Fibroblast of lung (primary cell): ENCODE results near the gene HIVEP1. TPM values are rescaled to one million over a fixed set of nuclear protein-coding genes. Genes with fewer than 3 reads are reported as not detected.

Experiments used
- DNase-seq, 2 donors: peaks; one replicate each; pipeline versions ENCODE4 v3.0.0 to v3.0.0-alpha.2; 2010; ENCODE audit warnings: low read depth in 2 of 2
- H2AFZ ChIP-seq: 2 replicates; pipeline ENCODE4 v1.5.1; 2012; ENCODE audit warnings: low read length, control low read depth, inconsistent platforms
- H3K27ac ChIP-seq: 2 replicates; pipeline ENCODE4 v1.5.1; 2011; ENCODE audit warnings: low read length, control low read depth; ENCODE audit not compliant: insufficient read depth
- H3K27me3 ChIP-seq: 2 replicates; pipeline ENCODE4 v1.5.1; 2011; ENCODE audit warnings: mild to moderate bottlenecking, low read length; ENCODE audit not compliant: control insufficient read depth, insufficient read depth
- H3K36me3 ChIP-seq: 2 replicates; pipeline ENCODE4 v1.5.1; 2011; ENCODE audit warnings: low read length; ENCODE audit not compliant: control insufficient read depth, insufficient read depth
- H3K4me1 ChIP-seq: 2 replicates; pipeline ENCODE4 v1.5.1; 2011; ENCODE audit warnings: low read length; ENCODE audit not compliant: control insufficient read depth, insufficient read depth; ENCODE audit errors: extremely low read depth
- H3K4me2 ChIP-seq: 2 replicates; pipeline ENCODE4 v1.5.1; 2011; ENCODE audit warnings: low read length, control low read depth; ENCODE audit not compliant: insufficient read depth; ENCODE audit errors: extremely low read depth
- H3K4me3 ChIP-seq, 4 experiments: fragments of 200-600 bp in 1 of 4; sonication (generic) in 1 of 4; replicated peaks in 1 of 4; 2 replicates each; pipeline ENCODE4 v1.5.1; 2011 to 2016; ENCODE audit warnings: low read length in 4 of 4, low read depth in 3 of 4, mild to moderate bottlenecking in 3 of 4, control low read depth in 2 of 4, inconsistent platforms in 1 of 4, mixed read lengths in 1 of 4; ENCODE audit not compliant: insufficient read depth in 1 of 4; ENCODE audit errors: control extremely low read depth in 1 of 4
- H3K79me2 ChIP-seq: 2 replicates; pipeline ENCODE4 v1.5.1; 2012; ENCODE audit warnings: mild to moderate bottlenecking, low read length, inconsistent platforms; ENCODE audit not compliant: control insufficient read depth, insufficient read depth
- H3K9ac ChIP-seq: 2 replicates; pipeline ENCODE4 v1.5.1; 2011; ENCODE audit warnings: mild to moderate bottlenecking, low read length, control low read depth; ENCODE audit not compliant: insufficient read depth
- H3K9me3 ChIP-seq: 2 replicates; pipeline ENCODE4 v1.5.1; 2012; ENCODE audit warnings: low read depth, low read length; ENCODE audit not compliant: control insufficient read depth, insufficient read depth
- H4K20me1 ChIP-seq: 2 replicates; pipeline ENCODE4 v1.5.1; 2011; ENCODE audit warnings: low read length; ENCODE audit not compliant: control insufficient read depth, insufficient read depth; ENCODE audit errors: extremely low read depth
- EZH2 ChIP-seq: IDR thresholded peaks from 2 replicates; pipeline ENCODE4 v1.5.1; 2012; ENCODE audit warnings: low read length, control low read depth, mild to moderate bottlenecking; ENCODE audit errors: missing control alignments
- polyA plus RNA-seq, 2 donors: library from polyadenylated mRNA; depleted of rRNA in 1 of 2; stranded (reverse) in 1 of 2; unstranded in 1 of 2; fragments of >200 nt; gene quantifications; 2 replicates each; pipeline ENCODE4 v1.2.1, GENCODE V29; 2011 to 2012; ENCODE audit warnings: missing spikeins in 1 of 2
- total RNA-seq: library from RNA; depleted of rRNA; stranded (reverse); fragments of >200 nt; gene quantifications from 2 replicates; pipeline ENCODE4 v1.2.1, GENCODE V29; 2014
- TF ChIP-seq, protein P1 (sequence below), 2 donors: IDR thresholded peaks in 1 of 2; conservative IDR thresholded peaks in 1 of 2; 1 replicate in 1 of 2; 2 replicates in 1 of 2; pipeline ENCODE4 v1.5.1; 2011 to 2012; ENCODE audit warnings: low read length in 2 of 2, control low read depth in 1 of 2, inconsistent platforms in 1 of 2, low read depth in 1 of 2, mild to moderate bottlenecking in 1 of 2

The HIVEP1 gene
- total and polyA plus RNA-seq, 2 donors (not counting 1 experiment from before 2014, with no cell fraction given): 9.9 to 14.6 TPM

- TF ChIP-seq, protein P1, sequence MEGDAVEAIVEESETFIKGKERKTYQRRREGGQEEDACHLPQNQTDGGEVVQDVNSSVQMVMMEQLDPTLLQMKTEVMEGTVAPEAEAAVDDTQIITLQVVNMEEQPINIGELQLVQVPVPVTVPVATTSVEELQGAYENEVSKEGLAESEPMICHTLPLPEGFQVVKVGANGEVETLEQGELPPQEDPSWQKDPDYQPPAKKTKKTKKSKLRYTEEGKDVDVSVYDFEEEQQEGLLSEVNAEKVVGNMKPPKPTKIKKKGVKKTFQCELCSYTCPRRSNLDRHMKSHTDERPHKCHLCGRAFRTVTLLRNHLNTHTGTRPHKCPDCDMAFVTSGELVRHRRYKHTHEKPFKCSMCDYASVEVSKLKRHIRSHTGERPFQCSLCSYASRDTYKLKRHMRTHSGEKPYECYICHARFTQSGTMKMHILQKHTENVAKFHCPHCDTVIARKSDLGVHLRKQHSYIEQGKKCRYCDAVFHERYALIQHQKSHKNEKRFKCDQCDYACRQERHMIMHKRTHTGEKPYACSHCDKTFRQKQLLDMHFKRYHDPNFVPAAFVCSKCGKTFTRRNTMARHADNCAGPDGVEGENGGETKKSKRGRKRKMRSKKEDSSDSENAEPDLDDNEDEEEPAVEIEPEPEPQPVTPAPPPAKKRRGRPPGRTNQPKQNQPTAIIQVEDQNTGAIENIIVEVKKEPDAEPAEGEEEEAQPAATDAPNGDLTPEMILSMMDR (conservative IDR thresholded peaks at IDR 0.05 in 1 of 2, IDR thresholded peaks at IDR 0.05 in 1 of 2; ENCODE audit: low read depth in 1 of 2, low read length in 2 of 2): no peak
- no peak for TF ChIP-seq EZH2
Observed at GRCh38 chr6:11999246-11999645, 12.9 kb upstream of the HIVEP1 start.

DNA sequence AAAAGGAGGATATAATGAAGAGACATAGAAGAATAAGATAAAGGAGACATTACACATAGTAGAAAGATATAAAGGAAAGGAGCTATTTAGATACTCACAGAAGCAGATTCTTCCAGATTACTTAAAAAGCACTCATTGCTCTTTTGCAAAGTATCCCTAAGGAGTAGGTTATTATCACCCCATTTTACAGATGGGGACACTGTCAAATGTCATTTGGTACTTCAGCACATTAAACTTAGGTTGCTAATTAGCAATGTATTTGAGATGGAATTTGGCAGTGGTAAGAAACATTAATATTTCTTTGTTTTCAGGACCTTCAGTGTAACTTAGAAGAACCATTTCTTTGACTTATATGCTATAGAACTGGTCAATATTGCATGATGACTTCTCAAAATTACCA is 11.9 kb upstream of the HIVEP1 start:
- H3K9me3 ChIP-seq: no peaks in the 10 kb centered on the region
- no peak overlapping the region for H2AFZ ChIP-seq
- H3K79me2 ChIP-seq: no peaks in the 10 kb centered on the region
- H3K27me3 ChIP-seq: no peaks in the 10 kb centered on the region
- no peaks in the 10 kb centered on the region for H4K20me1 ChIP-seq
- H3K36me3 ChIP-seq: no peaks in the 10 kb centered on the region
- H3K9ac ChIP-seq: no peak overlapping the region
- H3K27ac ChIP-seq: no peak overlapping the region
- no peak overlapping the region for H3K4me3 ChIP-seq
- H3K4me2 ChIP-seq: no peak overlapping the region
- no peak for DNase-seq
- H3K4me1 ChIP-seq: no peaks in the 10 kb centered on the region
- TF ChIP-seq, protein P1 (conservative IDR thresholded peaks at IDR 0.05 in 1 of 2, IDR thresholded peaks at IDR 0.05 in 1 of 2; ENCODE audit: low read depth in 1 of 2, low read length in 2 of 2): no peak
- TF ChIP-seq EZH2: no peak

More at GRCh38 chr6:11999246-11999645, 12.9 kb upstream of the HIVEP1 start:
- no peaks in the 10 kb centered on the region for H3K36me3 ChIP-seq
- H3K79me2 ChIP-seq: no peaks in the 10 kb centered on the region
- H2AFZ ChIP-seq: no peak overlapping the region
- H3K9ac ChIP-seq: no peak overlapping the region
- no peak overlapping the region for H3K27ac ChIP-seq
- H3K4me2 ChIP-seq: no peak overlapping the region
- no peaks in the 10 kb centered on the region for H3K27me3 ChIP-seq
- no peaks in the 10 kb centered on the region for H3K9me3 ChIP-seq
- H3K4me1 ChIP-seq: no peaks in the 10 kb centered on the region
- no peak overlapping the region for H3K4me3 ChIP-seq
- no peaks in the 10 kb centered on the region for H4K20me1 ChIP-seq
- peak; percentile 27 to 70 for DNase-seq

DNA sequence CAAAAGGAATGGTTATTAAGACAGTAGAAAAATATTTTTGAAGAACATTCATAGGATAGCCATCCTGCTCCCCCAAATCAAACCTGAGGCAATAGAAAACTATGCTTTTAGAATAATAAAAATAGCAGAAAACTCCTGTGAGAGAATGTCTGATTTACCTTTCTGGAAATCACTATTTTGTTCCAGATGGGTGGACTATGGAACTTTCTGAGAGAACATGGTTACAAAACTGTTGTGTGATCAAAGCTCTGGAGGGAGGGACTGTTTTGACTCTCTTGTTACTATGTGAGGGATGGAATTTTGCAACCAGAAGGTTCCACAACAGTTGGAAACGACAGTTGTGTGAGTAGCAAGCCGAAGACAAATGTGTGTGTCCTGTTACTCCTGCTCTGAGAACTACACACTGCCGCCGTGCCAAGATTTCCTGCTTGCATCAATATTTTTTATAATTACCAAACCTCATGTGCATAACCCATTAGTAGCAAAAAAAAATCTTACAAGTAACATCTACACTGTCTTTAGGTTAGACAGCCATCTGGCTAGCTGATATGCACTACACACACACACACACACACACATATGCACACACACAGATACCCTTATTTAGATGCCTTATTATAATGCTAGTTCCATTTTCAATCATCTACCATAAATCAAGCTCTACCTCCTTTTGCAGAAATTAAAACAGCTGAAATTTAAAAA is 11.0 kb upstream of the HIVEP1 start:
- Histone ChIP-seq H3K9ac (no peak overlapping the region), H3K4me1 (no peaks in the 10 kb centered on the region), H2AFZ (no peak overlapping the region), H3K36me3 (no peaks in the 10 kb centered on the region), H3K9me3 (no peaks in the 10 kb centered on the region), H3K4me2 (no peak overlapping the region), H3K27me3 (no peaks in the 10 kb centered on the region), H3K4me3 (no peak overlapping the region), H4K20me1 (no peaks in the 10 kb centered on the region), H3K27ac (no peak overlapping the region), H3K79me2 (no peaks in the 10 kb centered on the region)
- peak in 1 of 2 donors; percentile 67 for DNase-seq
- TF ChIP-seq, protein P1 (conservative IDR thresholded peaks at IDR 0.05 in 1 of 2, IDR thresholded peaks at IDR 0.05 in 1 of 2; ENCODE audit: low read depth in 1 of 2, low read length in 2 of 2): no peak
- TF ChIP-seq EZH2: no peak
